Keratinocyte (primary cell): ENCODE measurements around the gene INPP5A. TPM values are rescaled to one million over a fixed set of nuclear protein-coding genes. Genes with fewer than 3 reads are reported as not detected.

ENCODE experiments used
- DNase-seq: peaks from one replicate; pipeline ENCODE4 v3.0.0-alpha.2; 2011; ENCODE audit warnings: low read depth, missing footprints, low spot score
- FAIRE-seq: peaks from 2 replicates; lab custom pipeline; 2011; peaks lifted over from hg19 to GRCh38; lab: Jason Lieb, UNC
- H2AFZ ChIP-seq: 2 replicates; pipeline ENCODE4 v1.6.0; 2012; ENCODE audit warnings: low read length, control low read depth, inconsistent platforms; ENCODE audit not compliant: control insufficient read depth
- H3K27ac ChIP-seq: 2 replicates; pipeline ENCODE4 v1.5.1; 2011; ENCODE audit warnings: low read length; ENCODE audit not compliant: control insufficient read depth, insufficient read depth
- H3K27me3 ChIP-seq: 3 replicates; pipeline ENCODE4 v1.6.0; 2011; ENCODE audit warnings: low read length; ENCODE audit not compliant: control insufficient read depth, insufficient read depth; ENCODE audit errors: extremely low read depth
- H3K36me3 ChIP-seq, 2 experiments: 2 replicates in 1 of 2; 3 replicates in 1 of 2; pipeline ENCODE4 v1.5.1; 2011; ENCODE audit warnings: low read length in 2 of 2, mild to moderate bottlenecking in 1 of 2; ENCODE audit not compliant: control insufficient read depth in 2 of 2, insufficient read depth in 2 of 2; ENCODE audit errors: extremely low read depth in 1 of 2
- H3K4me1 ChIP-seq: 3 replicates; pipeline ENCODE4 v1.5.1; 2011; ENCODE audit warnings: low read length; ENCODE audit not compliant: control insufficient read depth, insufficient read depth; ENCODE audit errors: extremely low read depth
- H3K4me2 ChIP-seq: 3 replicates; pipeline ENCODE4 v1.6.0; 2011; ENCODE audit warnings: low read depth, low read length; ENCODE audit not compliant: control insufficient read depth, insufficient read depth; ENCODE audit errors: extremely low read depth
- H3K4me3 ChIP-seq, 3 experiments: fragments of 200-600 bp in 1 of 3; sonication (generic) in 1 of 3; 2 replicates in 2 of 3; 3 replicates in 1 of 3; pipeline ENCODE4 v1.5.1; 2011 to 2016; ENCODE audit warnings: low read length in 3 of 3, mild to moderate bottlenecking in 3 of 3, control low read depth in 2 of 3, inconsistent platforms in 1 of 3, low read depth in 1 of 3, mixed read lengths in 1 of 3, mixed run types in 1 of 3, moderate library complexity in 1 of 3; ENCODE audit not compliant: control insufficient read depth in 2 of 3, insufficient read depth in 2 of 3; ENCODE audit errors: extremely low read depth in 1 of 3
- H3K79me2 ChIP-seq: 2 replicates; pipeline ENCODE4 v1.6.0; 2012; ENCODE audit warnings: low read length; ENCODE audit not compliant: control insufficient read depth, insufficient read depth
- H3K9ac ChIP-seq: 3 replicates; pipeline ENCODE4 v1.6.0; 2011; ENCODE audit warnings: low read length; ENCODE audit not compliant: control insufficient read depth, insufficient read depth; ENCODE audit errors: extremely low read depth
- H3K9me1 ChIP-seq: 3 replicates; pipeline ENCODE4 v1.6.0; 2011; ENCODE audit warnings: low read length; ENCODE audit not compliant: control insufficient read depth, insufficient read depth; ENCODE audit errors: extremely low read depth
- H3K9me3 ChIP-seq: 2 replicates; pipeline ENCODE4 v1.5.1; 2012; ENCODE audit warnings: low read depth, low read length; ENCODE audit not compliant: control insufficient read depth
- H4K20me1 ChIP-seq: 3 replicates; pipeline ENCODE4 v1.6.0; 2011; ENCODE audit warnings: low read length; ENCODE audit not compliant: control insufficient read depth, insufficient read depth; ENCODE audit errors: extremely low read depth
- CTCF ChIP-seq, 3 experiments: IDR thresholded peaks in 1 of 3; conservative IDR thresholded peaks in 1 of 3; optimal IDR thresholded peaks in 1 of 3; 2 replicates in 2 of 3; 3 replicates in 1 of 3; pipeline versions ENCODE3 to v1.5.1; 2011; ENCODE audit warnings: low read length in 3 of 3, mild to moderate bottlenecking in 3 of 3, moderate library complexity in 2 of 3, control low read depth in 1 of 3, inconsistent platforms in 1 of 3; ENCODE audit not compliant: insufficient read depth in 2 of 3; ENCODE audit errors: extremely low read depth in 1 of 3
- EZH2 ChIP-seq: IDR thresholded peaks from one replicate; pipeline ENCODE4 v1.6.1; 2012; ENCODE audit warnings: inconsistent platforms, mild to moderate bottlenecking, low read length, moderate library complexity
- dilution Hi-C: fragments of 300-500 bp; cut with MboI; formaldehyde crosslinking; loops from one replicate; pipeline ENCODE4 v1.7.0; 2020; ENCODE audit warnings: low sequenced_read_pairs; ENCODE audit not compliant: extremely low pct_ligation_motif_present
- polyA plus RNA-seq, 5 experiments: library from polyadenylated mRNA; depleted of rRNA in 3 of 5; stranded (reverse) in 3 of 5; stranded (forward) in 1 of 5; unstranded in 1 of 5; fragments of >200 nt; gene quantifications; 1 replicate in 1 of 5; 2 replicates in 3 of 5; 3 replicates in 1 of 5; pipeline versions ENCODE4 v1.2.1 to v1.2.3, GENCODE V29; 2011 to 2012; ENCODE audit warnings: missing spikeins in 2 of 5, low read depth in 1 of 5, low replicate concordance in 1 of 5

Gene INPP5A
- polyA plus RNA-seq, 1 donor (not counting 4 experiments of a cell fraction or from before 2014, with no cell fraction given), result 11.2 TPM

- Histone ChIP-seq H3K79me2 (no peaks in the 10 kb centered on the region), H3K4me2 (no peak overlapping the region), H3K9me3 (no peaks in the 10 kb centered on the region), H3K27ac (no peak overlapping the region), H3K4me3 (no peak overlapping the region), H3K9me1 (no peaks in the 10 kb centered on the region), H3K36me3 (no peaks in the 10 kb centered on the region), H3K27me3 (peaks cover 31% of the 10 kb centered on the region), H3K4me1 (no peaks in the 10 kb centered on the region), H4K20me1 (no peaks in the 10 kb centered on the region), H3K9ac (no peak overlapping the region), H2AFZ (no peak overlapping the region)
- TF ChIP-seq CTCF (optimal IDR thresholded peaks at IDR 0.05 in 1 of 3, IDR thresholded peaks at IDR 0.05 in 1 of 3, conservative IDR thresholded peaks at IDR 0.05 in 1 of 3; ENCODE audit: extremely low read depth in 1 of 3, insufficient read depth in 2 of 3, low read length in 3 of 3) (no peak), EZH2 (no peak)
- FAIRE-seq, result no peak
- dilution Hi-C loops, result no loop called here
- DNase-seq, result no peak
Measured at GRCh38 chr10:132496360-132497062, 41.1 kb upstream of the INPP5A start.

GRCh38 chr10:132497063-132497680, 40.4 kb upstream of the INPP5A start:
- H3K4me1 ChIP-seq, result no peaks in the 10 kb centered on the region
- H3K27ac ChIP-seq, result no peak overlapping the region
- no peak overlapping the region for H3K4me2 ChIP-seq
- no peaks in the 10 kb centered on the region for H3K9me3 ChIP-seq
- H2AFZ ChIP-seq, result no peak overlapping the region
- no peak overlapping the region for H3K9ac ChIP-seq
- DNase-seq (no peak), FAIRE-seq (no peak)
- H3K4me3 ChIP-seq, result no peak overlapping the region
- H3K9me1 ChIP-seq, result no peaks in the 10 kb centered on the region
- dilution Hi-C loops, result no loop called here
- no peaks in the 10 kb centered on the region for H3K79me2 ChIP-seq
- TF ChIP-seq EZH2 (no peak), CTCF (optimal IDR thresholded peaks at IDR 0.05 in 1 of 3, IDR thresholded peaks at IDR 0.05 in 1 of 3, conservative IDR thresholded peaks at IDR 0.05 in 1 of 3; ENCODE audit: extremely low read depth in 1 of 3, insufficient read depth in 2 of 3, low read length in 3 of 3) (no peak)
- H4K20me1 ChIP-seq, result no peaks in the 10 kb centered on the region
- no peaks in the 10 kb centered on the region for H3K36me3 ChIP-seq
- peaks cover 31% of the 10 kb centered on the region for H3K27me3 ChIP-seq
